GM12801 (cell line): ENCODE measurements around the gene ADGRL4.

Experiments used
- CTCF ChIP-seq: IDR thresholded peaks from one replicate; pipeline ENCODE4 v1.5.1; 2011; ENCODE audit warnings: control low read depth; ENCODE audit not compliant: insufficient read length; ENCODE audit errors: extremely low read depth

Gene ADGRL4

DNA sequence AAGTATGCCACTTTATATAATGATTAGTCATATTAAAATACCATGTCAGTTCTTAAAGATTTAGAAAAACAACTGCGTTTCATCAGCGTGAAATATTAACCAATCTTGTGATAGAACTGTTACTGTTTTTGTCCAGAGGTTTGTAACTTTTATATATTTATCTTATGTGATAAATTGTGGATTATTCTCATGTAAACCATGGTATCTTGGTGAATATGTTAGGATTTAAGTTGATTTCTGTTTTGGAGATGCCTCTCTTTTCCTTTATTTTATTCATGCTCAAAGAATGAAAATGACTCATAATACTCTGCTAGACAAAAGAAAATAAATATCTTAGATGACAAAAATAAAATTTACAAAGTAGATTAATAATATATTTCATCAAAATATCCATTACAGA, 88.4 kb downstream of the ADGRL4 start:
- no peak for TF ChIP-seq CTCF

- no peak for TF ChIP-seq CTCF
Measured at GRCh38 chr1:78916986-78917385, 89.5 kb downstream of the ADGRL4 start.

DNA sequence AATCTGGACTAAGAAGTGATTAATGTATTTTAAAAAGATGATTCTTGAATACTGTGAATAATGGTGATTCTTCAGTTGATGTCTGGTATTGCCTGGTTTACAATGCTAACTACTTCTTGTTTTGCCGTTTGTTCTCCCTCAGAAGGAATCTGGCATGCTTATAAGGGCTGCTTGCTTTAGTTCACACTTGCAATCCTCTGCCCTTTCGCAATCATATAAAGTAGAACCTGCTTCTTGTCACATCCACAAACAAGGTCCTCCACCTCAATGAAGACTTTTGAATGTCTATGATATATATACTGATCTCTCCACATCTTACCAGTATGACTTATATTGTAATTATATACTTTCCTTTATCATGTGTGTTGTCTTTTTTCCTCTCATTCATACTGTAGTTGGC, 92.6 kb downstream of the ADGRL4 start:
- no peak for TF ChIP-seq CTCF

DNA sequence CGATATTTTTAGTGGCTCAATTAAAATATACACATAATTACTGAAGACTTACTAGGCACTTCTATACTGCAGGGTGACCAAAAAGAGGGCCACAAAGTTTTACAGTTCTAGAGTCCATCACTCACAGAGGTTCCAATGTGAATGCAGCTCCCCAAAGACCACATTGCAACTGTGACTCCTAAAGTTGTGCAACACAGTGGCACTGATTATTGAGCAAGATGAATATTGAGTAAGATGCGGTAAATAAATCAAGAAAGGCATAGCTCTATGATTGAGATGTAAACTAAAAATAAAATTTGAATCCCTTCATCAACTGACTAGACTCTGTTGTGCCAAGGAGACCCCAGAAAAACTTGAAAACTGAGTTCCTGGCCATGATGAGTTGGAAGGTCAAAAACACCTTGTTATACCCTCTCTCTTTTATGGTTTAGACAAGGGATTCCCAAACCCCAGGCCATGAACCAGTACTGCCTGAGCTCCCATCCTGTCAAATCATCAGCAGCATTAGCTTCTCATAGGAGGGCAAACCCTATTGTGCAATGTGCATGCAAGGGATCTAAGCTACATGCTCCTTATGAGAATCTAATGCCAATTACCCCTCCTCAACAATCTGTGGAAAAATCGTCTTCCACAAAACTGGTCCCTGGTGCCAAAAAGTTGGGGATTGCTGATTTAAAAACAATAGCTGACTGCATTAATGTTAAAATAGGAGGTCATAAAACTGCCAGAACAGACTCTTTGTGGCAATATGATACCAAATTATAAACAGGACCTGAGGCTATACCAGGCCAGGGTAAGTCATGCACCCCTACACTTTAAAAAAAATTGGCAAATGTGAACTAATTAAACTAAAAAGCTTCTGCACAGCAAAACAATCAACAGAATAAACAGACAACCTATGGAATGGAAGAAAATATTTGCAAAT, 94.3 kb downstream of the ADGRL4 start:
- TF ChIP-seq CTCF: no peak

GRCh38 chr1:78902641-78903040, 103.9 kb downstream of the ADGRL4 start:
- TF ChIP-seq CTCF: no peak

DNA sequence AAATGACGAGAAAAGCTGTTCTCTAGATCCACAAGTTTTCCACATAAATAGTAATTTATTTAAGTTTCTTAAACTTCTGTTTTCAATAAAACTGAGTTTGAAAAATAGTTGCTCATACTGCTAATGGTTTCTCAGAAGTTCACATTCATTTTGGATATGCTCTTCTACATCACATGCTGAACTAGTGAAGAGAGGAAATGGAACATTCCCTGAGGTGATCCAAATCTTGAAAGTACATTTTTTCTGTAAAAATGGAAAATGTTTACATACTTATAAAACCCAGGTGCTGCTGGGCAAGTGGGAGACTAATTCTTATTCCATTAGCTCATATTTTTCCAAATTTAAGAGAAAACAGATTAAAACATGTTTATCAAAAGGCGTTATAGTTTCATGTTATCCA, 111.7 kb downstream of the ADGRL4 start:
- no peak for TF ChIP-seq CTCF

DNA sequence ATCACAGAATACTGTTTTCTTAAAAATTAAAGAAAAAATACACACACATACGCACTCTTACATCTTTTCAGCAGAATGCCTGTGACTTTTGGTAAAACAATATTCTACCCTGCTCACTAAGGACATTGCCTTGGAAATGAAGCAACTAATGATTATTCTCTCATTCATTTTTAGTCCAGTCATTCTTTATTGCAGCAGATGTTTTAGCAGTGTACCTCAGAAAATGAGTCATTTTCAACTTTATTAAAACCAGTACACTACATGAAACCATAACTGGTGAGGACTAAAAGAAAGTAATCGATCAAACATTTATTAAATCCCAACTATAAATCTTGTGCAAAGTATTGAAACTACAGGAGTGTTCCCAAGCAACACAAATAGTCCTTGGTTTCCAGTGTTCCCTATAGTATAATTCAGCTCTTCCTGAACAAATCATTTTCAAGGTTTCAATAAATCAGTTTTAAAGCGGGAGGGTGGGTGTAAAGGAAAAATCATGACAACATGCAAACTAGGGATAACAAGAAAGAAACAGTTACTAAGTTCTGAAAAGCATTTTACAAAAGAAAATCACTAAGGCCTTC, 114.2 kb downstream of the ADGRL4 start:
- no peak for TF ChIP-seq CTCF
